HepG2 (cell line): ENCODE measurements around the gene TAF1B. TPM values are rescaled to one million over a fixed set of nuclear protein-coding genes. Genes with fewer than 3 reads are reported as not detected.

Experiments used
- AGO1 ChIP-seq: fragments of 200-400 bp; formaldehyde crosslinking; IDR thresholded peaks from 2 replicates; pipeline ENCODE4 v1.6.1; 2017; ENCODE audit warnings: mild to moderate bottlenecking, low read depth, low read length, moderate library complexity; ENCODE audit not compliant: poor library complexity, severe bottlenecking
- ATF7-NPFF ChIP-seq: sonication (generic); formaldehyde crosslinking; IDR thresholded peaks from 2 replicates; pipeline ENCODE4 v1.8.1; 2023; ENCODE audit warnings: mild to moderate bottlenecking, low read depth, missing genetic modification reagents, moderate library complexity
- FOXC1 ChIP-seq: sonication (generic); formaldehyde crosslinking; IDR thresholded peaks from 2 replicates; pipeline ENCODE4 v1.8.0; 2022; ENCODE audit warnings: mild to moderate bottlenecking, missing genetic modification reagents, borderline replicate concordance
- GZF1 ChIP-seq: sonication (generic); formaldehyde crosslinking; IDR thresholded peaks from 2 replicates; pipeline ENCODE4 v1.5.1; 2020; ENCODE audit warnings: mild to moderate bottlenecking, missing genetic modification reagents
- MAZ ChIP-seq, 2 experiments: sonication (generic) in 1 of 2; formaldehyde crosslinking in 1 of 2; IDR thresholded peaks; 2 replicates each; pipeline versions ENCODE4 v1.5.0 to v1.6.1; 2012 to 2020; ENCODE audit warnings: low read depth in 2 of 2, mild to moderate bottlenecking in 2 of 2, borderline replicate concordance in 1 of 2, improper control_type of control experiment in 1 of 2, low read length in 1 of 2, missing genetic modification reagents in 1 of 2, moderate library complexity in 1 of 2
- MBNL3 ChIP-seq: fragments of 250-450 bp; sonication (Bioruptor Pico); conservative IDR thresholded peaks from 2 replicates; pipeline ENCODE4 v1.8.0; 2022; ENCODE audit warnings: mild to moderate bottlenecking, inconsistent platforms
- MEF2D ChIP-seq: sonication (generic); formaldehyde crosslinking; IDR thresholded peaks from 2 replicates; pipeline ENCODE4 v1.5.1; 2020; ENCODE audit warnings: mild to moderate bottlenecking, missing genetic modification reagents
- MXI1 ChIP-seq: IDR thresholded peaks from 3 replicates; pipeline ENCODE4 v1.6.1; 2012; ENCODE audit warnings: low read depth, low read length, inconsistent platforms, borderline replicate concordance
- PITX1 ChIP-seq: sonication (generic); formaldehyde crosslinking; IDR thresholded peaks from 2 replicates; pipeline ENCODE4 v1.5.1; 2020; ENCODE audit warnings: mild to moderate bottlenecking, missing genetic modification reagents
- SAFB2 ChIP-seq: sonication (generic); formaldehyde crosslinking; IDR thresholded peaks from 2 replicates; pipeline ENCODE4 v1.5.1; 2020; ENCODE audit warnings: missing genetic modification reagents, low read depth, mild to moderate bottlenecking, borderline replicate concordance
- SALL1 ChIP-seq: sonication (generic); formaldehyde crosslinking; IDR thresholded peaks from 2 replicates; pipeline ENCODE4 v1.8.0; 2022; ENCODE audit warnings: mild to moderate bottlenecking, missing genetic modification reagents
- SMYD3 ChIP-seq: sonication (generic); formaldehyde crosslinking; IDR thresholded peaks from 2 replicates; pipeline ENCODE4 v1.8.1; 2023; ENCODE audit warnings: mild to moderate bottlenecking, missing genetic modification reagents
- SOX13 ChIP-seq, 3 experiments: fragments of 450-650 bp in 1 of 3; sonication (generic) in 1 of 3; formaldehyde crosslinking in 1 of 3; IDR thresholded peaks in 2 of 3; conservative IDR thresholded peaks in 1 of 3; 2 replicates each; pipeline versions ENCODE4 v1.5.0 to v1.6.1; 2016 to 2020; ENCODE audit warnings: antibody characterized with exemption in 1 of 3, mild to moderate bottlenecking in 1 of 3, missing compliant biosample characterization in 1 of 3, missing genetic modification reagents in 1 of 3, moderate library complexity in 1 of 3
- TFDP1 ChIP-seq: IDR thresholded peaks from 2 replicates; pipeline ENCODE4 v1.6.1; 2016; ENCODE audit warnings: missing compliant biosample characterization, missing genetic modification reagents, borderline replicate concordance
- ZFP36 ChIP-seq: fragments of 150-350 bp; IDR thresholded peaks from 2 replicates; pipeline ENCODE4 v1.6.1; 2018; ENCODE audit warnings: borderline replicate concordance, low read length, low read depth; ENCODE audit not compliant: partially characterized antibody
- ZNF235 ChIP-seq: sonication (generic); formaldehyde crosslinking; IDR thresholded peaks from 2 replicates; pipeline ENCODE4 v1.8.1; 2023; ENCODE audit warnings: mild to moderate bottlenecking, missing genetic modification reagents, borderline replicate concordance
- ZNF280D ChIP-seq: sonication (generic); formaldehyde crosslinking; IDR thresholded peaks from 2 replicates; pipeline ENCODE4 v1.5.1; 2020; ENCODE audit warnings: mild to moderate bottlenecking, missing genetic modification reagents
- ZNF350 ChIP-seq: sonication (generic); formaldehyde crosslinking; IDR thresholded peaks from 2 replicates; pipeline ENCODE4 v1.4.0; 2020; ENCODE audit warnings: mild to moderate bottlenecking, low read depth, missing genetic modification reagents, borderline replicate concordance
- ZNF781 ChIP-seq: sonication (generic); formaldehyde crosslinking; IDR thresholded peaks from 2 replicates; pipeline ENCODE4 v1.5.1; 2020; ENCODE audit warnings: borderline replicate concordance, mild to moderate bottlenecking, missing genetic modification reagents; ENCODE audit errors: not compliant biosample characterization
- ZNF883 ChIP-seq: sonication (generic); formaldehyde crosslinking; IDR thresholded peaks from 2 replicates; pipeline ENCODE4 v1.5.1; 2020; ENCODE audit warnings: mild to moderate bottlenecking, missing genetic modification reagents; ENCODE audit errors: not compliant biosample characterization
- ZNF891 ChIP-seq: sonication (generic); formaldehyde crosslinking; IDR thresholded peaks from 2 replicates; pipeline ENCODE4 v1.5.0; 2020; ENCODE audit warnings: mild to moderate bottlenecking, missing genetic modification reagents
- ZSCAN20 ChIP-seq: sonication (generic); formaldehyde crosslinking; IDR thresholded peaks from 2 replicates; pipeline ENCODE4 v1.4.0; 2020; ENCODE audit warnings: missing genetic modification reagents, mild to moderate bottlenecking, borderline replicate concordance
- ZUFSP ChIP-seq: sonication (generic); formaldehyde crosslinking; IDR thresholded peaks from 2 replicates; pipeline ENCODE4 v1.9.0; 2021; ENCODE audit warnings: missing genetic modification reagents, mild to moderate bottlenecking, borderline replicate concordance
- polyA plus RNA-seq, 8 experiments: library from polyadenylated mRNA; depleted of rRNA in 3 of 8; stranded (reverse) in 7 of 8; unstranded in 1 of 8; fragments of >200 nt; fragmentation: Illumina TruSeq in 4 of 8; extraction: Trizol in 4 of 8; gene quantifications; 2 replicates each; pipeline versions ENCODE4 v1.2.1 to v1.2.3, GENCODE V29; 2011 to 2016; ENCODE audit warnings: low read depth in 4 of 8, missing spikeins in 1 of 8, mixed read lengths in 1 of 8; ENCODE audit not compliant: insufficient read depth in 1 of 8
- total RNA-seq, 5 experiments: library from RNA; depleted of rRNA; stranded (reverse); fragments of >200 nt; fragmentation: Illumina TruSeq; extraction: Trizol; gene quantifications; 2 replicates each; pipeline ENCODE4 v1.2.3, GENCODE V29; 2016; ENCODE audit warnings: low read depth in 1 of 5

The TAF1B gene
- total and polyA plus RNA-seq, 2 of the 13 experiments (the other 11 are each of a cell fraction or from before 2014, with no cell fraction given): 13.3 to 27.7 TPM

- TF ChIP-seq SALL1 (CRISPR knock-in tag) (peak; percentile 78), ZNF883 (no peak), FOXC1 (CRISPR knock-in tag) (no peak), SAFB2 (CRISPR knock-in tag) (no peak), SOX13 (IDR thresholded peaks at IDR 0.05) (no peak), SOX13 (CRISPR knock-in tag; conservative IDR thresholded peaks at IDR 0.05 in 1 of 2, IDR thresholded peaks at IDR 0.05 in 1 of 2) (peak in 1 of 2 experiments; percentile 46; a peak in 1 of 4 replicates), MAZ (IDR thresholded peaks at IDR 0.05; ENCODE audit: borderline replicate concordance, low read depth, low read length) (no peak), MAZ (CRISPR knock-in tag; IDR thresholded peaks at IDR 0.05; ENCODE audit: low read depth) (no peak), ZFP36 (no peak), MBNL3 (no peak), SMYD3 (CRISPR knock-in tag) (no peak), ZUFSP (CRISPR knock-in tag) (no peak), ATF7-NPFF (CRISPR knock-in tag) (no peak), PITX1 (CRISPR knock-in tag) (peak; percentile 80), AGO1 (no peak), TFDP1 (CRISPR knock-in tag) (no peak), ZNF350 (CRISPR knock-in tag) (no peak), ZNF891 (CRISPR knock-in tag) (no peak), ZNF235 (CRISPR knock-in tag) (no peak), ZNF280D (CRISPR knock-in tag) (no peak), ZSCAN20 (CRISPR knock-in tag) (no peak), MXI1 (no peak), MEF2D (CRISPR knock-in tag) (no peak), GZF1 (no peak), ZNF781 (CRISPR knock-in tag) (no peak)
Observed at GRCh38 chr2:9889812-9890261, 46.6 kb downstream of the TAF1B start (continued).
